Activated CD8-positive, alpha-beta T cell treated with anti-CD3 and anti-CD28 coated beads, Interleukin-2, amount 10 ng/mL, durations not matched to agents 7 days and 5 days (primary cell): ENCODE data around the gene SLAIN2. TPM values are rescaled to one million over a fixed set of nuclear protein-coding genes. Genes with fewer than 3 reads are reported as not detected.

ENCODE experiments used
- total RNA-seq, 2 experiments: library from RNA; stranded (reverse); gene quantifications; one replicate each; pipeline ENCODE4 v1.2.3, GENCODE V29; 2021

Gene SLAIN2
- total RNA-seq, 2 experiments from 2014 or later, result 61.3 to 61.6 TPM

Other genes starting within 250 kb of the SLAIN2 start
- 10 to 100 TPM; 60.6 to 63.6 TPM for gene TXK, start 207.3 kb upstream of the SLAIN2 start, total RNA-seq
- gene TEC, start 71.7 kb upstream of the SLAIN2 start, total RNA-seq, result 1 to 10 TPM; 2.7 to 3.4 TPM
- not detected for gene SLC10A4, start 141.8 kb downstream of the SLAIN2 start, total RNA-seq
- not detected for gene ZAR1, start 148.7 kb downstream of the SLAIN2 start, total RNA-seq